GM18909 (cell line): ENCODE results near the gene SEMA6B.
"Not testable (repeated sequence)": the region's sequence is repeated elsewhere in the genome, so short reads cannot be mapped to it uniquely, and the experiment has no call there.

Experiments used
- ATAC-seq: cut with Tn5 transposase; IDR thresholded peaks from one replicate; pipeline ENCODE4 v1.9.1; 2021; ENCODE audit warnings: mild to moderate bottlenecking; ENCODE audit not compliant: unreplicated experiment, poor library complexity

SEMA6B gene

GRCh38 chr19:4550479-4551050 is 8.9 kb downstream of the SEMA6B start:
- no peak for ATAC-seq

- ATAC-seq, result no peak
Observed at GRCh38 chr19:4550018-4550417, 9.5 kb downstream of the SEMA6B start.

GRCh38 chr19:4548238-4548584 is 11.3 kb downstream of the SEMA6B start:
- no peak for ATAC-seq

GRCh38 chr19:4547303-4548237 is 11.9 kb downstream of the SEMA6B start:
- no peak for ATAC-seq

GRCh38 chr19:4543842-4544647 is 15.4 kb downstream of the SEMA6B start:
- no peak for ATAC-seq

- no peak for ATAC-seq
Observed at GRCh38 chr19:4542896-4543841, 16.3 kb downstream of the SEMA6B start.

GRCh38 chr19:4541806-4542145 is 17.7 kb downstream of the SEMA6B start:
- ATAC-seq, result not testable (repeated sequence)

- no peak for ATAC-seq
Observed at GRCh38 chr19:4541114-4541805, 18.2 kb downstream of the SEMA6B start.

GRCh38 chr19:4539693-4540581 is 19.5 kb downstream of the SEMA6B start, which contains the start of gene LRG1:
LRG1 (minus strand) TSS chr19:4540036; CDS start chr19:4540013, 23 bp downstream.
- ATAC-seq, result no peak

GRCh38 chr19:4539169-4539692 is 20.3 kb downstream of the SEMA6B start:
- no peak for ATAC-seq

- ATAC-seq, result no peak
Observed at GRCh38 chr19:4538601-4538954, 20.9 kb downstream of the SEMA6B start.

- ATAC-seq, result no peak
Observed at GRCh38 chr19:4537953-4538600, 21.4 kb downstream of the SEMA6B start.

- no peak for ATAC-seq
Observed at GRCh38 chr19:4536798-4537197, 22.7 kb downstream of the SEMA6B start.

GRCh38 chr19:4534836-4535658 is 24.4 kb downstream of the SEMA6B start, which contains the start of gene PLIN5:
PLIN5 (minus strand) TSS chr19:4535224; CDS start chr19:4534074, 1,150 bp downstream.
- no peak for ATAC-seq

GRCh38 chr19:4533835-4534424 is 25.6 kb downstream of the SEMA6B start:
- no peak for ATAC-seq

GRCh38 chr19:4533334-4533733 is 26.1 kb downstream of the SEMA6B start:
- no peak for ATAC-seq
